Neutrophil (primary cell): ENCODE results near the gene C8G.

Experiments used
- H3K27ac ChIP-seq: fragments of 200-600 bp; sonication (generic); 2 replicates; pipeline ENCODE4 v1.5.1; 2016; ENCODE audit warnings: mild to moderate bottlenecking, moderate library complexity
- H3K27me3 ChIP-seq: fragments of 200-600 bp; sonication (generic); 2 replicates; pipeline ENCODE4 v1.6.0; 2016; ENCODE audit warnings: mild to moderate bottlenecking
- H3K36me3 ChIP-seq: fragments of 200-600 bp; sonication (generic); 2 replicates; pipeline ENCODE4 v1.5.1; 2017
- H3K4me1 ChIP-seq, 2 experiments: fragments of 200-600 bp in 1 of 2; sonication (generic) in 1 of 2; 1 replicate in 1 of 2; 2 replicates in 1 of 2; pipeline versions ENCODE4 v1.5.1 to v1.6.1; 2013 to 2016; ENCODE audit warnings: low read depth in 1 of 2, low read length in 1 of 2, mild to moderate bottlenecking in 1 of 2, moderate library complexity in 1 of 2; ENCODE audit not compliant: control insufficient read depth in 1 of 2, insufficient read depth in 1 of 2
- H3K4me3 ChIP-seq, 2 experiments: fragments of 200-600 bp in 1 of 2; sonication (generic) in 1 of 2; 1 replicate in 1 of 2; 2 replicates in 1 of 2; pipeline ENCODE4 v1.5.1; 2013 to 2016; ENCODE audit warnings: low read depth in 1 of 2, low read length in 1 of 2, mild to moderate bottlenecking in 1 of 2, moderate library complexity in 1 of 2
- H3K9me3 ChIP-seq: fragments of 200-600 bp; sonication (generic); 2 replicates; pipeline ENCODE4 v1.5.1; 2016
- CTCF ChIP-seq: fragments of 200-600 bp; sonication (generic); IDR thresholded peaks from 2 replicates; pipeline ENCODE4 v1.5.1; 2016; ENCODE audit warnings: antibody characterized with exemption

Gene C8G

GRCh38 chr9:136978865-136979544 lies 34.0 kb downstream of the C8G start:
- Histone ChIP-seq H3K9me3 (no peaks in the 10 kb centered on the region), H3K36me3 (no peaks in the 10 kb centered on the region), H3K4me1 (peaks cover 0 to 12% of the 10 kb centered on the region in 2 experiments), H3K4me3 (no peak overlapping the region), H3K27me3 (peaks cover 98% of the 10 kb centered on the region), H3K27ac (no peak overlapping the region)
- no peak for TF ChIP-seq CTCF

- H3K4me1 ChIP-seq: peaks cover 0 to 12% of the 10 kb centered on the region in 2 experiments
- no peak overlapping the region for H3K27ac ChIP-seq
- H3K9me3 ChIP-seq: no peaks in the 10 kb centered on the region
- H3K4me3 ChIP-seq: no peak overlapping the region
- H3K36me3 ChIP-seq: no peaks in the 10 kb centered on the region
- TF ChIP-seq CTCF: no peak
- peaks cover 98% of the 10 kb centered on the region for H3K27me3 ChIP-seq
Observed at GRCh38 chr9:136979769-136980587, 34.9 kb downstream of the C8G start.

- no peaks in the 10 kb centered on the region for H3K36me3 ChIP-seq
- H3K27me3 ChIP-seq: peaks cover 98% of the 10 kb centered on the region
- peaks cover 0 to 10% of the 10 kb centered on the region in 2 experiments for H3K4me1 ChIP-seq
- no peak overlapping the region for H3K27ac ChIP-seq
- H3K9me3 ChIP-seq: no peaks in the 10 kb centered on the region
- H3K4me3 ChIP-seq: no peak overlapping the region
- TF ChIP-seq CTCF: no peak
Observed at GRCh38 chr9:136980669-136981478, 35.8 kb downstream of the C8G start.

- Histone ChIP-seq H3K27ac (no peak overlapping the region), H3K4me3 (no peak overlapping the region), H3K9me3 (no peaks in the 10 kb centered on the region), H3K27me3 (peaks cover 98% of the 10 kb centered on the region), H3K4me1 (peaks cover 0 to 6% of the 10 kb centered on the region in 2 experiments), H3K36me3 (no peaks in the 10 kb centered on the region)
- no peak for TF ChIP-seq CTCF
Observed at GRCh38 chr9:136981588-136982231, 36.7 kb downstream of the C8G start.
